AG20443 (cell line): Measurements from ENCODE around the gene EEF1AKMT3.

Source experiments
- DNase-seq: peaks from one replicate; pipeline ENCODE4 v3.0.0; 2012; ENCODE audit warnings: low spot score, mixed read lengths

The EEF1AKMT3 gene

DNA sequence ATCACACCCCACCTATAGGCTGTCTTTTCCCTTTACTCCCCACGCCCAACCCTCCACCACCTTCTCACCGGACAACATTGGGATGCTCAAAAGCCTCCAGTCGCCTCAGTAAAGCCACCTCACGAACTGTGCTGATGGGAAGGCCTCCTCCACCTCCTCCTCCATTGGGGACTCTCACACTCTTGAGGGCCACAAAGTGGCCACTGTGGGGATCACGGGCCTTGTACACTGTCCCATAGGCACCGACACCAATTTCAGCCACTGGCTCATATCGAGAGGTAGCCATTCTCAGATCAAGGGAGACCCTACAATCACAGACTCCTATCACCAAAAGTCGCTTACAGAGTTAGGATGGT lies 21.0 kb upstream of the EEF1AKMT3 start:
- no peak for DNase-seq

GRCh38 chr12:57751788-57752667 lies 20.4 kb upstream of the EEF1AKMT3 start, which contains the start of gene CDK4:
Gene CDK4, minus strand, starts transcription at chr12:57752310. Its CDS starts 593 bp downstream, at chr12:57751717.
- peak; percentile 98 for DNase-seq

DNA sequence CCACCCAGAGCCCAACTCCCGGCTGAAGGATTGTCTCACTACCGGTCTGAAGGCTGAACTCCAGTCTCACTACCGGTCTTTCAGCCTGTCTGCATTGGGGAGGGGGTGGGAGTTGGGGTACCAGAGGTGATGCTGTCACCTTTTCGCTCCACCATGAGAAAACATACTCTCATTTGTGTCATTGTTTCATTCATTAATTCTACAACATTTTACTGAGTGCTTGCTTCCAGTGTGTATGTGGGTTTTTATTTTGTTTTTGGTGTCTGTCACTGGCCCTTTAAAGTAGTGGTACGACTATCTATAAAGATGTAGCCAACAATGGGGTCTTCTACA lies 19.8 kb upstream of the EEF1AKMT3 start:
- no peak for DNase-seq

DNA sequence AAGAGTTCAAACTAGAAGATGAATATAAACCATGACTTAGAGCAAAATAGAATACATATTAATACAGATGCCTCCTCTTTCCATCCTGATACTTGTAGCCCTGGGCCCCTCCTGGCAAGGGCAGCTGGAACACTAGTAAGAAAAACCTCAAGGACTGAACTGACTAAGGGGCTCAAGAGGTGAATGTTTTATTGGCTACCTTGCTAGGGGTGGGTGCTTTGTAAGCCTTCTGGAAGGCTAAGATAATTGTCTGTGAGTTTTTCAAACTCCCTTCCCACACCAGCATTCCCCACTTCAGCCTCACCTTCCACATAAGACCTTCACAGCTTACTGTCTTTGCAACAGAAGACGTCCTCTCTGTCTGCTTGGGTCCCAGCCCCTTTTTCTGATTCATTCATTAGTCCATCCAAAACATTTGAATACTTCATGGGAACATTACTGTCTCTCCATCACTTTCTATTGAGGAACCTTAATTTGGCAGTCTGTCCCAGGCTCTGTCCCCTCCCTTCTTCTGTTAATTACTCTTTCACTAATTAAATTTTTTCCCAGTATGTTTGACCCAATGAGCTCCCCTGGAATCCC lies 18.6 kb upstream of the EEF1AKMT3 start:
- DNase-seq = no peak

DNA sequence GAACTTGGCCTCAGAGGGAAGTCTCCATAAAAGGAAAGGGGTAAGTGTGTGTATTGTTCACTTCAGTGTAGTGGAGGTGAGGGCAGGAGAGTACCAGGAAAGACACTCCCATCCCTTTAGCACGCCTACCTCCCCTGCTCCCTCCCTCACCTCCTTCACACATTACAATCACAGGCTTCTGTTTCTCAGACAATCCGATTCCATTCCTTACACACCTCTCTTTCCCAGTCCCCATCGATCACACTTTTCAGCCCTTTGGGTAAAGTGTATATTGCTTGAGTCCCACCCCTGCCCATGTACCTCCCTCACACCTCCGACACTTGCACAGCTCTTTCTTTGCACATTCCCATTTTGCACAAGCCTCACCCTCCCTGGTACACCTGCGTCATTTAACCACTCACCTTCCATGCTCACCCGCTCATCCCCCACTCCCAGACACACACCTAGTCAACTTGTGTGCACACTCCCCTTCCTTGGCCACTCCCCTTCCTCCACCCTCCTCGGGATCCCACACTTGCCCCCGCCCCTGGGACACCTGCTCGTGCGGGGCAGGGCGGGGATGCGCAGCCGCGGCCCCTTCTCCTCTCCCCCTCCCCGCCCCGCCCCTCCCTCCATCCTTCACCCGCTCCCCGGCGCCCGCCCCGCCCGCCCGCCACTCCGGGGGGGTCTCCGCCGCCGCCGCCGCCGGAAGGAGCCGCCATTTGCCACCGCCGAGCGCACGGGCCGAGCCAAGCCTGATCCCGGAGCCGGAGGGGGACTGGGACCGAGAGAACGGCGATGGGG lies 17.8 kb upstream of the EEF1AKMT3 start, which contains the start of gene MARCHF9:
Gene MARCHF9, plus strand, starts transcription at position 693 of the 783 bp plus-strand sequence. CDS start 426 bp downstream, outside the sequence.
- peak; percentile 43 for DNase-seq

DNA sequence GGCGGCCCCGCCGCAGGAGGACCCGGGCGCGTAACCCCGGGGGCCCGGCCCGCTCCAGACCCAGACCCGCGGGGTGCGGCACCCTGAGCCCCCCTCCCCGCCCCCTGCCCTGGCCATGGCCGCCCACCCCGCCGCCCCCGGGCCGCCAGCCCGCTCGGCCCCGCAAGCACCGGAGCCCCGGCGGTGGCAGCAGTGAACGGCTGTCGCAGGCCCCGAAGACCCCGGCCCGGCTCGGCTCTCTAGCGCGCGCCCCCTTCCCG lies 17.3 kb upstream of the EEF1AKMT3 start:
- DNase-seq = no peak

- peak; percentile 47 for DNase-seq
Observed at GRCh38 chr12:57755454-57756372, 16.7 kb upstream of the EEF1AKMT3 start.

DNA sequence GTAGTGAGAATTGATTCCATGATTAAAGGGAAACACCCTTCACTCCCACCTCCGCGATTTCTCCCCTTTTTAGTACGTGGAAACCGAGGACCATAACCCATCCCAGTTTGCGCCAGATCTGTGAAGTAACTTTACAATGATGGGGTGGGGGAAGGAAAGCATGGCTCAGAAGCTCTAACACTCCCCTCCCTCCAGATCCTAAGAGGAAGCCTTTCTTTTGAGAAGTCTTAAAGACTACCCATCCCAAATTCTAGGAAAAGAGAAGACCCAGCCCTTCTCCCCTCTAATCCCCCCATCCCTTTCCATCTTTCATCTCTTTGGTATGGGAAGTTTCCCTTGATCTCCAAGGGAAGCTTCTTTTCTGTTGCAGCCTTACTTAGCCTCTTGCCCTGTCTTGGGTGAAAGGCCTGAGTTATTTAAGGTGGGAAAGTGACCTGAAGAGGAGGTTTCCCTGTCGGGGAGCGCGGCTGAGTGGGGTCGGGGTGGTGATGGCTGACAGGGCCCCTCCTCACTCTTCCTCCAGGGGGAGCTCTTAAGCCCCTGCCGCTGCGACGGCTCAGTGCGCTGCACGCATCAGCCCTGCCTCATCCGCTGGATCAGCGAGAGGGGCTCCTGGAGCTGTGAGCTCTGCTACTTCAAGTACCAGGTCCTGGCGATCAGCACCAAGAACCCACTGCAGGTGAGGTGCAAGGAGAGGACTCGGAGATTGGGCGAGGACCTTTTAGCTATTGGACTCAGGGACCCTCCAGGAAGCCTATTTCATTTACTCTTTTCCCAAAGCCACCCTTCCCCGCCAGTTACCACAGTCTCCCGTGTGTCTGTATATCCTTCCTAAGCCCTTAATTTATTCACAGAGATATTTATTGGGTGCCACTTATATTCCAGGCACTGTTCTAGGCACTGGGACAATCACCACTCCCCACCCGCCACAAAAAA lies 15.7 kb upstream of the EEF1AKMT3 start:
- DNase-seq = no peak

DNA sequence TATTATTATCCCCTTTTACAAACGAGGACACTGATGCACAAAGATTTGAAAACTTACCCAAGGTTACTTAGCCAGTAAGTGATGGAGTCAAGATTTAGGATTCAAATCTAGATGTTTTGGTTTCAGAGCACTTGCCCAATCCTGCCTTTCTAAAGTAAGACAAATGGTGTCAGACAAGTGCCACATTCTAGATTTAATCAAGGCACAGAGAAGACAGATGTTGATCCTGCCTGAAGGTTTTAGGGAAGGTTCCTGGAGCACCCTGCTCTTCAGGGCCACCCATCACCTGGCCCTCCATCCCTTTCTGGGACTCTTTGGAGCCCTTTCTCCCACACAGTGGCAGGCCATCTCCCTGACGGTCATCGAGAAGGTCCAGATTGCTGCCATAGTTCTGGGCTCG lies 14.6 kb upstream of the EEF1AKMT3 start:
- no peak for DNase-seq

- no peak for DNase-seq
Observed at GRCh38 chr12:57758552-57759359, 13.7 kb upstream of the EEF1AKMT3 start.

DNA sequence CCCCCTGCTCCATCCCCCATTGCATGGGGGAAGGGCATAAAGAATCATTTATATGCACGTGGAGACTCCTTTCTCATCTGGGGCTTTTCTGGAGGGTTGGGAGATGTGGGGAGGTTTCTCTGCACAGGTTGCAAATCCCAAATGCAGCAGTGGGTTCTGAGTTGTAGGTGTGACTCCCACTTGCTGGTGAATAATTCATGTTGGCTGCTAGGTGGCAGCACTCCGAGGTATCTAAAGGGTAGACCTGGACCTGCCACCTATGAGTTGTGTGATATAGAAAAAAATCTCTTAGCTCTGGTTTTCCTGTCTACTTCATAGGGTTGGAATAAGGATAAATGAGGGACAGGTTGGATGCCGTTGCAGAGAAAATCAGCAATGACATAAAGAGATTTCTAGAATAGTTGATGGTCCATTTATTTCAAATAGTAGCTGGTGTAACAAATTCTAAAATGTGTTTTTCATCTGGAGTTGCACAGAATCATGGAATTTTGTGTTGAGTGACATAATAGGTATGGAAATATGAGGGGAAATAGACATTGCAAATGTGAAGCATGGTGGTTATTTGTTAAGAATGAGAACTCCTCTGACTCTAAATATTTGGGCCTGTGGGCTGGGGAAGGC lies 12.9 kb upstream of the EEF1AKMT3 start:
- DNase-seq = no peak

- no peak for DNase-seq
Observed at GRCh38 chr12:57760347-57760982, 11.9 kb upstream of the EEF1AKMT3 start.

DNA sequence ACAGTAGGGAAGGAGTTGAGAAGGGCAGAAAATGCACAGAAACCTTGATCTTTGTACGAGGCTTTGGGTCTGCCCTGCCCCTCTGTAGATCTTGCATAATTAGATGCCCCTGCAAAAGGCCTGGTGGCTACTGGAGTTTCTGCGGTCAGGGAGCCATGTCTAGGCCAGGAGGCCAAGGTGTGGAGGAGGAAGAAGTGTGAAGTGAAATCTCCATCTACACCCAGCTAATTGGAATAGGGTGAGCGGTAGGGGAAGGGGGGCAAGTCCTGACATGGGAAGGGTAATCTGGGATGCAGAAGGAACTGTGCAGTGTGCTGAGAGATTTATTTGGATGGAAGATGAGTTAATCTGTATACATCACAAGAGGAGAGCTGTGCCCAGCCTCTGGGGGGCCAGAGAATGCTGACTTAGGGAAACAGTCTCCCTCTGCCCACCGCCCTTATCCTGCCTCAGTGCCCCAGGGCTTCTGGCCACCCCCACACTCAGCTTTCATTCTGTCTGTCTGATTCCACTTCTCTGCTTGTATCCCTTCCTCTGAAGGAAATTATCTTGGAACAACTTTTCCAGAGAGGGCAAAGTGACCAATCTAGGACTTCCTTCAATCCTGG lies 10.9 kb upstream of the EEF1AKMT3 start:
- no peak for DNase-seq

DNA sequence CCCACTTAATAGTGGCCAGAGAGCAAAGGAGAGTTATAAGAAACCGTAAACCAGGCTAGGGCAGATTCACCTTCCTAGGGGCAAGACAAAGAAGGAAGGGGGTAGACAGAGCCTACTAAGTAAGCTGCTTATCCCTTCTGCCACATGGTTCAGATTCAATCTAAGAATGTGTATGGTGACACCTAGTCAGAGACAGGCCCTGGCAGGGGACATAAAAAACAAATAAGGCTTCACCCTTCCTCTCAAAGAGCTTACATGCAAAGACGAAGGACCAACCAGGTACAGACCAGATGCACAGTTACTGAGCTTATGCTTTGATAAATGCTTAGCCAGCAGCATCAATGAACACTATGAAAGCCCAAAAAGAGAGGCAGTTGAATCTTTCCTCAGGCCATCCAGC lies 10.0 kb upstream of the EEF1AKMT3 start:
- no peak for DNase-seq

DNA sequence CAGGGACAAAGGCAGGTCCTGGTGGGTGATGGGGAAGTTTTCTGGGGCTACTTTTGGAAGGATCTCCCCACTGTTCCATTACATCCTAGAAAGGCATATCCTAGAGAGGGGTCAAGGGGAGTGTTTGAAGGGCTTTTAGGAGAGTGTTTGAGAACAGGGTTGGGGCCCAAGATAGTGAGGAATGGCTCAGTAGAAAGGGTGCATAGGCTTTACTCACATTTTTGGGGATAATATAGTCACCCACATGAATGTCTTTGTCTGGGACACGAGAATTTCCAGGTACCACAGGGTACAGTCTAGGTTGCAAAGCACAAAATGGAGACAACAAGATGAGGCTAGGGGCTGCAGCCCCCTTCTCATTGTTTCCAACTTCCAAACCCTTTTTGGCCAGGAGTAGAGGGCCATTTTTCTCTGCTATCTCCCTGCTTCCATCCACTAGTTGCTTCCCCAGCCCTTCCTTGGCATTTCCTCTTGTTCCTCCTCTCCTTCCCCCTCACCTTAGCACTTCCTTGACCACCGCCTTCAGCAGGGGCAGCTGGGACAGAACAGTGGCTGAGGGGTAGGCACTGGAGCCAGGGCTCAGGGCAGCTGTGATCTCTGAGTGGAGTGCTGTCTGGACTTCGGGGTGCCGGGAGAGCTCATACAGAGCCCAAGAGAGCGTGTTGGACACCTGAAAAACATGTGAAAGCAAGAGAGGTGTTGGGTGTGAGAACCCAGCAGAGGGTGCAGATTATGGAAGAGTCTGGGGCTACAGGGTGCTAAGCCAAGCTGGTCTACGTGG lies 8.3 kb upstream of the EEF1AKMT3 start:
- DNase-seq = no peak

DNA sequence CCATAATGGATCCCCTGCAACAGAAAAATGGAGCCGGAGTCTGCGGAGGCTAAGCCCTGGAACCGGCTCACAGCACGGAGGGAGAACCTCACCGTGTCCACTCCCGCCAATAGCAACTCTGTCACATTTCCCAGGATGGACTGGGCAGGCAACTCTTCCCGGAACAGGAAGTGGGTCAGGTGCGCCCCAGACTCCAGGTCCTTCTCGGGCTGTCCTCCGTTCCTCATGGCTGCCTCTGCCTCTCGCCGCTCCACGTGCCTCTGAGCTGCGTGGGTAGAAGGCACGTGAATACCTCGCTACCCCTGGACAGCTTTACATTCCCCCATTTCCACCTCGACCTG lies 7.8 kb upstream of the EEF1AKMT3 start:
- no peak for DNase-seq

- DNase-seq = peak; percentile 59
Observed at GRCh38 chr12:57765003-57765697, 7.3 kb upstream of the EEF1AKMT3 start.
